HG02885 (cell line): ENCODE results near the gene CNMD.

Experiments
- ATAC-seq: cut with Tn5 transposase; IDR thresholded peaks from one replicate; pipeline ENCODE4 v1.9.1; 2021; ENCODE audit warnings: mild to moderate bottlenecking; ENCODE audit not compliant: unreplicated experiment, poor library complexity

Gene CNMD

DNA sequence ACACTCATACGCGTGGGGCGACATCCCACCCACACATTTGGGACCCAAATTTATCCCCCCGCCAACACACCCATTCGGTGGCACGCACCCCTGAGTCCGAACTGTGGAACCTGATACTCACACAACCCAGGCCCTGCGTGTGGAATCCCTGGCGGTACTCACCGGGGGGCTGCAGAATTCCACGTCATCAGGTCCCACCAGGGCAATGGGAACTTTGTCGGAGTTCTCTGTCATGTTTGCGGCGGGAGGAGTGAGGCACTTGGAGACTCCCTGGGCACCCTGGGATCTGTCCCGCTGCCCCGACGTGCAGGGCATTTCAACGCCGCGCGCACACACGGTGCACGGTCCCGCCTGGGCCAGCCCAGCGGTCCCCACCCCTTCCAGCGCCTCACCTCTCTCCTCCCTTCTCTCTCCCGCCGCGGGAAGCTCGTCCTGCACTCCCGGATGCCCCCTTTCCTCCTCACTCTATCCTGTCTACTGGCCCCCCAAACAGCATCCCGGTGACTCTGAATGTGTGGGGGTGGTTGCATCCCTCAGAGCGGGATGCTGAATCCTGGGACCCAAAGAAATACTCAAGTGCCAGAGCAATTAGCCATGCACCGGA is at the start of gene CNMD:
Gene CNMD, minus strand, starts transcription at position 353 of the 604 bp plus-strand sequence. Its CDS starts 119 bp downstream, at position 234.
- ATAC-seq: no peak

- no peak for ATAC-seq
Observed at GRCh38 chr13:52788011-52788410, 48.4 kb upstream of the CNMD start.

- ATAC-seq: no peak
Observed at GRCh38 chr13:52787235-52787634, 47.6 kb upstream of the CNMD start.

- ATAC-seq: no peak
Observed at GRCh38 chr13:52786766-52787165, 47.1 kb upstream of the CNMD start.

DNA sequence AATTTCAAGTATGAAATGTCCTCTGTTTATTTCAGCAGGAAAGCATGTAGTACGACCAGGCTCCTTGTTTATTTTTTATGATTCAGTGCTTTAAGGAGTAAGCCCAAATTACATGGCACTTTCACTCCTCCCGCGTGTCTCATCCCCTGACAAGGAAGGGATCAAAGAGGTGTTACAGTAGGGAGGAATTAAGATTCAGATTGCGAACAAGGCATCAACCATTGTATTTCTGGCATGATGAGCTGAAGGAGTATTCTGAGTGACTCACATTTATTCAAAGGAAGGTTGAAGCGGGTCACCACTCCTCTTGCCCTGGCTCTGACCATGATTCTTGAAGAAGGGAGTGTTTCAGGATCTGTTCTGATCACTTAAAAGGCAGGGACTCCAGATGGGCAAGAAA is 46.1 kb upstream of the CNMD start:
- ATAC-seq: no peak

DNA sequence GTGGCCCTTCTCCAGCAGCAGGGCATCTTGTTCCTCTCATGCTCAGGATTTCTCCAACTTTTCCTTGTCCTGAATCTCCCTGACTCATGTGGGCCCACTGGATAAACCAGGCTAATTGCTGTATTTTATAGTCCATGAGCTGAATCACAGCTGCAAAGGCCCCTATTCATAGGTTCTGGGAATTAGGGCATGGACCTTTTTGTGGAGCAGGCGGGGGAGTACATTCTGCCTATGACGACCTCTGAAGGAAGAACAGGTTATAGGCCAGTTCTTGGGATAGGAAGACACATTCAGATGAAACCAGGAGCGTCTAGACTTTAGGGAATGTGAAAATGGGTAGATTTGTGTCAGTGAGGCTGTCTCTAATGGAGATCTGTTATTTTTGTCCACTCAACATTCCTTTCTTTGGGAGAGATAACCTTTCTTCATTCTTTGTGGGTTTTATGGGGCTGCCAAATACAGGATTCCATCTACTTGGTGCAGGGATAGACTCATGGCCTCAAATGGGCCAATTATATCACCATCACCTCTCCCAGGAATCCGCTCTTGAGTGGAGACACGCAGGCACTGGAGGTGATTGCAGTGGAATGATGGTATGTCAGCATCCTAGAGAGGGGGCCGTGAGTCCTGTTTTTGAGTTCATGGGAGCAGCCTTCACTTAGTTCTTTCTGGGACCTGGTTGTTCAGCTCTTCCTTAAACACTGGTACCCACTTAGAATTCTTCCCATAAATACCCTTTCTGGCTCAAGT is 45.1 kb upstream of the CNMD start:
- ATAC-seq: no peak

DNA sequence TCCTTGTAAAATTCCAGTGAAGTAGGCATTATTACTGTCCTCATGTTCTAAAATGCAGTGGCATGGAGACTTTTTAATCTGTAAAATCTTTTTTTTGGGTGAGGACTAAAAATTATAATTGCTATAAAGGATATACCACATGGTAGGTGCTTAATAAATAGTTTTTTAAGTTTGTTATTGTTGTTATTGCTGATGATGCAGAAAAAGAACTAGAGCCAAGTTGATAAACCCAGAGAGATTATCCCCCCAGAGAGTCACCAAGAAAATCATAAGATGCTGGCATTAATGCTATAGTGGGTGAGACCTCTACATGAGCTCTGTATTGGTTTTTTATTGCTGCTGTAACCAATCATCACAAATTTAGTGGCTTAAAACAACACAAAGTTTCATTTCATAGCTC is 44.3 kb upstream of the CNMD start:
- ATAC-seq: no peak

GRCh38 chr13:52782471-52783448 is 43.1 kb upstream of the CNMD start:
- ATAC-seq: no peak

- ATAC-seq: no peak
Observed at GRCh38 chr13:52780611-52781010, 41.0 kb upstream of the CNMD start.

DNA sequence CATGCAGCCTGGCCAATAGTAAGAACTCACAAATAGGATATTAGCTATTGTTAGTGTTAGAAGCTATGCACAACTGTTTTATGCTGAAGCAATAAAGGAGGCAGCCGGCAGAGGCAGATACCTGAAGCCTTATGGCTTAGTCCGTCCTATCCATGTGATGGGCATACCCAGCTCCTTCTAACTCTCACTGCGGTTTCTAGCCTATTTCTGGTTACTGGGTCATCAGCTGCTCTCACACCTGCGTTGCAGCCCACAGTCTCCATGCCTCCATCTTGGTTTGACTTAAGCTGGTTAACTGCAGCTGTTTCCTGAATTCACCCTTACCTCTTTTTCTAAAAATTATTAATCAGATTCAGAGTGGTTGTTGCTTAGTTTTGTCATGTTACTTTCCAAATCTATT is 40.5 kb upstream of the CNMD start:
- no peak for ATAC-seq

- ATAC-seq: no peak
Observed at GRCh38 chr13:52779103-52779502, 39.5 kb upstream of the CNMD start.

DNA sequence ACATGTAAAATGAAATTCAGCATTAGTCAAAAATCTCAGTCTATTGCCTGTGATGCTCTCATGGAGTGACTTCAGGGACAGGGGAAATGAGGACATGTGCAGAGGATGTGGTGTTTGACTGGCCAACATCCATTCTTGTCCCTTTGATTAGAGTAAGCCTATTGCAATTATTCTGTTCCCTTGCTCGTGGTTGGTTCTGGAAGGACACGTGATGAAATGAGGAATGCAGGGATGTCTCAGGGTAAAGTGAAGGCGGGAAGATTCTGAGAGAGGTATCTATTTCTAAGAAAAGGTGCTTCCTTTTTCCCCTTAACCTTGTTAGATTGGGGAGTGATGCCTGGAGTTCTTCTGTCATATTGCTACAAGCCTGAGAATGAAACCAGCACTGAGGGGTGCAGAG is 37.1 kb upstream of the CNMD start:
- ATAC-seq: no peak

DNA sequence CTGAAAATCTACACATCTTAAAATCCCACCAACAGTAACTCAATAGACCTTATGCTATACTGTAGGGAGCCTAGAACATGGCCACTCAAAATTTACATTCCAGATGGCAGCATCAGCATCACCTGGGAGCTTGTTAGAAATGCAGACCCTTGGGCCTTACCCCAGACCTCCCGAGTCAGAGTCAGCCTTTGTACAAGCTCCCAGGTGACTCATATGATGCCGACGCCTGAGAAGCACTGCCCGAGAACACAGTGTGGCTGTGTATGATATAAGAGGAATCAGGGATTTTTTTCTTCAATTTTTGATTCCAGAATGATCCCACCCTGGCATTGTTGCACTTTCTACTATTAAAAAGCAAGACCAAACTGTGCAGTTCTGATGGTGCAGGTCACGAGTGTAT is 35.9 kb upstream of the CNMD start:
- ATAC-seq: no peak

DNA sequence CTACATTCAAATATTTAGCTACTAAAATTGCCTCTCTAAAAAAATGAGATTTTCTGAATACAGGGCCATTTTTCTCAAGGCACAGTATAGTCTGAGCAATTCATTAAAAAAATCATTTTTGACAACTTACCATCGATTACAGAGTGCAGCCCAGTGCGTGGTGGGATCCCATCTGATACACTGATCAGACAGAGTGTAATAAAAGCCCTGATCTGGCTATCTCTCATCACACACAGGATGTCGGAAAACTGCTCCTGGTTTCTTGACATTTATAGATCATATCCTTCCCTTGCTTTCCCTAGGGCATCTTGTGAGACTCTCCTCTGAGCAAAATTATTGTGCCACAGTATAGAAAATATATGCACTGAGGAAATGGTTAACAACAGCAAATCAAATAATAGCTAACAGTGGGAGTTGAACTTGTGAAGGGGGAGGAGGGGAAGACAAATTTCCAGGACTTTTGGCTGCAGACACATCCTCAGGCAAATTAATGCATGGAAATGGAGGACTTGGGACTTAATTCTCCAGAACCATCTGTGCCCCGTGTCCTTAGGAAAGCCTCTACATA is 28.4 kb upstream of the CNMD start:
- ATAC-seq: no peak

- no peak for ATAC-seq
Observed at GRCh38 chr13:52765611-52766390, 26.2 kb upstream of the CNMD start.

GRCh38 chr13:52760077-52760476 is 20.5 kb upstream of the CNMD start:
- no peak for ATAC-seq

DNA sequence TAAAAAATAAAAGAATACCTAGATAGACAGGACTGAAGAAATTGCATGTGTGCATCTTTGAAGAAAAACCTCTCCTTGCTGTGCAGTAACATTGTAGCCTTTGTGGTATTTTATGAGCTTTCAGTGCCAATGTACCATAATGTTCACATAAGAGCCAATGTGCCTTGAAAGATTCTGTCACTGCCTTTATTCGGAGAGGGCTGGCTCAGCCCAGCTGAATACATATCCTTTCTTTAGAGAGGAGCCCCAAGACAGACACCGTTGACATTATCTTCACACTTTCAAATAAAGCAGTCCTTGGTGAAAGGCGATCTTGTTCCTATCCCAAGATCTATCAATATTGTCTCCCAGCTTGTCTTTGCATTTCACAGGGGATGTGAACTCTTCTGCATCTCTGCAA is 18.5 kb upstream of the CNMD start:
- ATAC-seq: no peak

- ATAC-seq: no peak
Observed at GRCh38 chr13:52751196-52751595, 11.6 kb upstream of the CNMD start.

GRCh38 chr13:52750713-52751112 is 11.1 kb upstream of the CNMD start:
- ATAC-seq: no peak

- ATAC-seq: no peak
Observed at GRCh38 chr13:52749419-52749818, 9.8 kb upstream of the CNMD start.
